ENCODE results near the gene KCNK5. TPM values are rescaled to one million over a fixed set of nuclear protein-coding genes. Genes with fewer than 3 reads are reported as not detected.
A peak's percentile ranks its signal among the peaks of the same experiment; 100 is the strongest.

KCNK5 gene
- total RNA-seq, 1 experiment from 2014 or later = 19.8 TPM

- peak overlapping the region; percentile 24 for H3K27ac Mint-ChIP-seq (ENCODE audit: unreplicated experiment)
- POLR2A ChIA-PET = interaction anchor here (1.1 kb wide), 1 partner anchor 20 kb away, joined by 3 read pairs; no protein-coding TSS in a partner anchor
These were observed 5.3 kb downstream of the KCNK5 start for GRCh38 chr6:39224011-39224410.

GRCh38 chr6:39223555-39223954 lies 5.7 kb downstream of the KCNK5 start:
- no peak for DNase-seq
- ChIA-PET POLR2A (no interaction called here), CTCF (no interaction called here)
- Histone ChIP-seq H3K4me3 (ENCODE audit: low read depth, low read length) (no peak overlapping the region), H3K27me3 (replicated peaks; ENCODE audit: control insufficient read depth, insufficient read depth, low read length) (no peaks in the 10 kb centered on the region), H3K9me3 (no peaks in the 10 kb centered on the region), H3K36me3 (ENCODE audit: control insufficient read depth, insufficient read depth, low read length) (no peaks in the 10 kb centered on the region; the same call in 1 of the 2 replicates), H3K4me1 (peaks cover 35% of the 10 kb centered on the region)
- intact Hi-C loops (cut with micrococcal nuclease; ENCODE audit: unreplicated experiment) = no loop called here
- no peak overlapping the region for H3K4me3 Mint-ChIP-seq (ENCODE audit: unreplicated experiment)
- peak overlapping the region; percentile 24 for H3K27ac Mint-ChIP-seq (ENCODE audit: unreplicated experiment)
- no peak for TF ChIP-seq CTCF (IDR thresholded peaks at IDR 0.05; ENCODE audit: insufficient read depth in 1 of 2, low read depth in 1 of 2, low read length in 1 of 2, severe bottlenecking in 1 of 2, unreplicated experiment in 1 of 2)
- H3K4me1 Mint-ChIP-seq (ENCODE audit: low read depth, unreplicated experiment) = peaks cover 28% of the 10 kb centered on the region
- H3K9me3 Mint-ChIP-seq (ENCODE audit: unreplicated experiment) = no peaks in the 10 kb centered on the region
- H3K36me3 Mint-ChIP-seq (ENCODE audit: insufficient read depth, unreplicated experiment) = peaks cover 40% of the 10 kb centered on the region
- no TSS peak for BruUV-seq (replicated peaks)
- no peaks in the 10 kb centered on the region for H3K27me3 Mint-ChIP-seq (ENCODE audit: insufficient read depth, unreplicated experiment)

More at GRCh38 chr6:39224011-39224410, 5.3 kb downstream of the KCNK5 start:
- no peaks in the 10 kb centered on the region; the same call in 1 of the 2 replicates for H3K36me3 ChIP-seq (ENCODE audit: control insufficient read depth, insufficient read depth, low read length)
- Mint-ChIP-seq H3K36me3 (ENCODE audit: insufficient read depth, unreplicated experiment) (peaks cover 42% of the 10 kb centered on the region), H3K4me1 (ENCODE audit: low read depth, unreplicated experiment) (peaks cover 28% of the 10 kb centered on the region), H3K27me3 (ENCODE audit: insufficient read depth, unreplicated experiment) (no peaks in the 10 kb centered on the region), H3K9me3 (ENCODE audit: unreplicated experiment) (no peaks in the 10 kb centered on the region), H3K4me3 (ENCODE audit: unreplicated experiment) (no peak overlapping the region)
- peaks cover 35% of the 10 kb centered on the region for H3K4me1 ChIP-seq
- DNase-seq = no peak
- no peaks in the 10 kb centered on the region for H3K27me3 ChIP-seq (replicated peaks; ENCODE audit: control insufficient read depth, insufficient read depth, low read length)
- H3K9me3 ChIP-seq = no peaks in the 10 kb centered on the region
- no peak overlapping the region for H3K4me3 ChIP-seq (ENCODE audit: low read depth, low read length)
- TF ChIP-seq CTCF (IDR thresholded peaks at IDR 0.05; ENCODE audit: insufficient read depth in 1 of 2, low read depth in 1 of 2, low read length in 1 of 2, severe bottlenecking in 1 of 2, unreplicated experiment in 1 of 2) = no peak
- CTCF ChIA-PET = interaction anchor here (0.7 kb wide), 1 partner anchor 1000 kb away, joined by 4 read pairs; no protein-coding TSS in a partner anchor
- no TSS peak for BruUV-seq (replicated peaks)
- intact Hi-C loops (cut with micrococcal nuclease; ENCODE audit: unreplicated experiment) = no loop called here

GRCh38 chr6:39223061-39223460 lies 6.2 kb downstream of the KCNK5 start:
- H3K4me3 Mint-ChIP-seq (ENCODE audit: unreplicated experiment) = no peak overlapping the region
- no TSS peak for BruUV-seq (replicated peaks)
- peaks cover 37% of the 10 kb centered on the region for H3K36me3 Mint-ChIP-seq (ENCODE audit: insufficient read depth, unreplicated experiment)
- CTCF ChIA-PET = no interaction called here
- H3K27me3 ChIP-seq (replicated peaks; ENCODE audit: control insufficient read depth, insufficient read depth, low read length) = no peaks in the 10 kb centered on the region
- H3K27me3 Mint-ChIP-seq (ENCODE audit: insufficient read depth, unreplicated experiment) = no peaks in the 10 kb centered on the region
- POLR2A ChIA-PET = no interaction called here
- intact Hi-C loops (cut with micrococcal nuclease; ENCODE audit: unreplicated experiment) = no loop called here
- peaks cover 28% of the 10 kb centered on the region for H3K4me1 Mint-ChIP-seq (ENCODE audit: low read depth, unreplicated experiment)
- no peak overlapping the region for H3K4me3 ChIP-seq (ENCODE audit: low read depth, low read length)
- no peaks in the 10 kb centered on the region; the same call in 1 of the 2 replicates for H3K36me3 ChIP-seq (ENCODE audit: control insufficient read depth, insufficient read depth, low read length)
- no peaks in the 10 kb centered on the region for H3K9me3 Mint-ChIP-seq (ENCODE audit: unreplicated experiment)
- no peak for TF ChIP-seq CTCF (IDR thresholded peaks at IDR 0.05; ENCODE audit: insufficient read depth in 1 of 2, low read depth in 1 of 2, low read length in 1 of 2, severe bottlenecking in 1 of 2, unreplicated experiment in 1 of 2)
- no peaks in the 10 kb centered on the region for H3K9me3 ChIP-seq
- no peak overlapping the region for H3K27ac Mint-ChIP-seq (ENCODE audit: unreplicated experiment)
- peaks cover 35% of the 10 kb centered on the region for H3K4me1 ChIP-seq
- DNase-seq = no peak

Data from Caco-2 (cell line).